Activated CD8-positive, alpha-beta memory T cell treated with anti-CD3 and anti-CD28 coated beads, Interleukin-2, amount 10 ng/mL, durations not matched to agents 7 days and 5 days (primary cell): ENCODE measurements around the gene STAT4. TPM values are rescaled to one million over a fixed set of nuclear protein-coding genes. Genes with fewer than 3 reads are reported as not detected.
A peak's percentile ranks its signal among the peaks of the same experiment; 100 is the strongest.

Source experiments
- ATAC-seq: fragments of 150-1000 bp; cut with Tn5 transposase; one replicate; pipeline ENCODE4 v1.10.0; 2021; ENCODE audit warnings: moderate library complexity
- CTCF ChIA-PET: fragments of 350-600 bp; sonication (Branson Sonifier 250); formaldehyde crosslinking; loops from one replicate; lab custom pipeline; 2021; ENCODE audit warnings: antibody characterized with exemption; lab: Charles Lee
- DNase-seq: peaks from one replicate; pipeline ENCODE4 v3.0.0-alpha.2; 2020
- H3K27ac Mint-ChIP-seq: one replicate; pipeline ENCODE4 v1.8.0; 2021; ENCODE audit warnings: mild to moderate bottlenecking, mixed read lengths
- H3K27me3 Mint-ChIP-seq: one replicate; pipeline ENCODE4 v1.8.0; 2021; ENCODE audit warnings: mixed read lengths
- H3K36me3 Mint-ChIP-seq: one replicate; pipeline ENCODE4 v1.8.0; 2021; ENCODE audit warnings: mild to moderate bottlenecking, mixed read lengths
- H3K4me1 Mint-ChIP-seq: one replicate; pipeline ENCODE4 v1.8.0; 2021; ENCODE audit warnings: mixed read lengths
- H3K4me3 Mint-ChIP-seq: one replicate; pipeline ENCODE4 v1.8.0; 2021; ENCODE audit warnings: mild to moderate bottlenecking, moderate library complexity, mixed read lengths
- H3K9me3 Mint-ChIP-seq: one replicate; pipeline ENCODE4 v1.8.0; 2022; ENCODE audit warnings: low read depth, mixed read lengths
- total RNA-seq, 2 experiments: library from RNA; stranded (reverse); gene quantifications; one replicate each; pipeline ENCODE4 v1.2.3, GENCODE V29; 2021

Gene STAT4
- total RNA-seq, 2 experiments from 2014 or later: 101 to 109 TPM

- Mint-ChIP-seq H3K27me3 (no peaks in the 10 kb centered on the region), H3K4me1 (peaks cover 40% of the 10 kb centered on the region), H3K4me3 (no peak overlapping the region), H3K9me3 (no peaks in the 10 kb centered on the region), H3K36me3 (peaks cover 40% of the 10 kb centered on the region), H3K27ac (no peak overlapping the region)
- ATAC-seq (no peak), DNase-seq (no peak)
- CTCF ChIA-PET: interaction anchor here (1.0 to 2.5 kb wide), 5 partner anchors 10 to 130 kb away, joined by 3 to 12 read pairs (median 4); no protein-coding TSS in a partner anchor
These were observed 138.4 kb downstream of the STAT4 start for GRCh38 chr2:191012346-191012745.

GRCh38 chr2:191010887-191011885 is 139.6 kb downstream of the STAT4 start:
- H3K9me3 Mint-ChIP-seq: peaks cover 2% of the 10 kb centered on the region
- peaks cover 47% of the 10 kb centered on the region for H3K36me3 Mint-ChIP-seq
- ATAC-seq (no peak), DNase-seq (no peak)
- peaks cover 44% of the 10 kb centered on the region for H3K4me1 Mint-ChIP-seq
- H3K4me3 Mint-ChIP-seq: no peak overlapping the region
- H3K27me3 Mint-ChIP-seq: no peaks in the 10 kb centered on the region
- CTCF ChIA-PET: interaction anchor here (0.7 to 2.5 kb wide), 5 partner anchors 9 to 128 kb away, joined by 3 to 12 read pairs (median 4); no protein-coding TSS in a partner anchor
- H3K27ac Mint-ChIP-seq: no peak overlapping the region

- peaks cover 7% of the 10 kb centered on the region for H3K9me3 Mint-ChIP-seq
- DNase-seq: no peak
- peak overlapping the region; percentile 64 for H3K4me3 Mint-ChIP-seq
- CTCF ChIA-PET: no interaction called here
- ATAC-seq: no peak
- H3K36me3 Mint-ChIP-seq: peaks cover 55% of the 10 kb centered on the region
- peaks cover 54% of the 10 kb centered on the region for H3K4me1 Mint-ChIP-seq
- H3K27me3 Mint-ChIP-seq: no peaks in the 10 kb centered on the region
- peak overlapping the region; percentile 59 for H3K27ac Mint-ChIP-seq
These were observed 141.0 kb downstream of the STAT4 start for GRCh38 chr2:191009541-191010374.

- H3K27me3 Mint-ChIP-seq: no peaks in the 10 kb centered on the region
- H3K36me3 Mint-ChIP-seq: peaks cover 69% of the 10 kb centered on the region
- CTCF ChIA-PET: interaction anchor here (1.4 kb wide), 2 partner anchors 11 to 24 kb away, joined by 3 read pairs; no protein-coding TSS in a partner anchor
- no peak for ATAC-seq
- H3K27ac Mint-ChIP-seq: peak overlapping the region; percentile 47
- H3K4me3 Mint-ChIP-seq: peak overlapping the region; percentile 32
- H3K4me1 Mint-ChIP-seq: peaks cover 68% of the 10 kb centered on the region
- DNase-seq: no peak
- peaks cover 10% of the 10 kb centered on the region for H3K9me3 Mint-ChIP-seq
These were observed 142.5 kb downstream of the STAT4 start for GRCh38 chr2:191008286-191008685.

- H3K27ac Mint-ChIP-seq: peak overlapping the region; percentile 16
- peaks cover 10% of the 10 kb centered on the region for H3K9me3 Mint-ChIP-seq
- H3K36me3 Mint-ChIP-seq: peaks cover 80% of the 10 kb centered on the region
- CTCF ChIA-PET: interaction anchor here (1.4 kb wide), 2 partner anchors 10 to 23 kb away, joined by 3 read pairs; no protein-coding TSS in a partner anchor
- ATAC-seq (no peak), DNase-seq (no peak)
- peak overlapping the region; percentile 4 for H3K4me3 Mint-ChIP-seq
- no peaks in the 10 kb centered on the region for H3K27me3 Mint-ChIP-seq
- peaks cover 76% of the 10 kb centered on the region for H3K4me1 Mint-ChIP-seq
These were observed 143.6 kb downstream of the STAT4 start for GRCh38 chr2:191006997-191007783.

GRCh38 chr2:191006297-191006696 is 144.5 kb downstream of the STAT4 start:
- no peak overlapping the region for H3K27ac Mint-ChIP-seq
- peaks cover 79% of the 10 kb centered on the region for H3K4me1 Mint-ChIP-seq
- DNase-seq (no peak), ATAC-seq (no peak)
- H3K27me3 Mint-ChIP-seq: no peaks in the 10 kb centered on the region
- peaks cover 89% of the 10 kb centered on the region for H3K36me3 Mint-ChIP-seq
- H3K9me3 Mint-ChIP-seq: peaks cover 10% of the 10 kb centered on the region
- H3K4me3 Mint-ChIP-seq: no peak overlapping the region
- CTCF ChIA-PET: no interaction called here

GRCh38 chr2:191003405-191004309 is 147.1 kb downstream of the STAT4 start:
- peak; percentile 21 for ATAC-seq
- Mint-ChIP-seq H3K4me1 (peaks cover 84% of the 10 kb centered on the region), H3K27me3 (no peaks in the 10 kb centered on the region), H3K27ac (peak overlapping the region; percentile 57), H3K36me3 (peaks cover 99% of the 10 kb centered on the region), H3K4me3 (no peak overlapping the region), H3K9me3 (peaks cover 10% of the 10 kb centered on the region)
- DNase-seq: no peak
- CTCF ChIA-PET: no interaction called here

- CTCF ChIA-PET: interaction anchor here (1.1 kb wide), 1 partner anchor 10 kb away, joined by 4 read pairs; no protein-coding TSS in a partner anchor
- H3K27me3 Mint-ChIP-seq: no peaks in the 10 kb centered on the region
- H3K36me3 Mint-ChIP-seq: peaks cover 96% of the 10 kb centered on the region
- H3K9me3 Mint-ChIP-seq: peaks cover 8% of the 10 kb centered on the region
- no peak for ATAC-seq
- no peak for DNase-seq
- H3K27ac Mint-ChIP-seq: peak overlapping the region; percentile 8
- peaks cover 82% of the 10 kb centered on the region for H3K4me1 Mint-ChIP-seq
- H3K4me3 Mint-ChIP-seq: no peak overlapping the region
These were observed 149.2 kb downstream of the STAT4 start for GRCh38 chr2:191001624-191002023.

- Mint-ChIP-seq H3K4me1 (peaks cover 78% of the 10 kb centered on the region), H3K36me3 (peaks cover 96% of the 10 kb centered on the region), H3K4me3 (no peak overlapping the region), H3K27ac (peak overlapping the region; percentile 48), H3K9me3 (peaks cover 7% of the 10 kb centered on the region), H3K27me3 (no peaks in the 10 kb centered on the region)
- DNase-seq: no peak
- CTCF ChIA-PET: interaction anchor here (1.1 kb wide), 1 partner anchor 14 kb away, joined by 3 read pairs; no protein-coding TSS in a partner anchor
- ATAC-seq: no peak
These were observed 149.8 kb downstream of the STAT4 start for GRCh38 chr2:191001032-191001431.

GRCh38 chr2:190999949-191000665 is 150.7 kb downstream of the STAT4 start:
- H3K36me3 Mint-ChIP-seq: peaks cover 96% of the 10 kb centered on the region
- H3K27me3 Mint-ChIP-seq: no peaks in the 10 kb centered on the region
- ATAC-seq (no peak), DNase-seq (no peak)
- CTCF ChIA-PET: interaction anchor here (1.1 kb wide), 1 partner anchor 13 kb away, joined by 3 read pairs; no protein-coding TSS in a partner anchor
- H3K27ac Mint-ChIP-seq: peak overlapping the region; percentile 35
- peaks cover 5% of the 10 kb centered on the region for H3K9me3 Mint-ChIP-seq
- H3K4me1 Mint-ChIP-seq: peaks cover 81% of the 10 kb centered on the region
- no peak overlapping the region for H3K4me3 Mint-ChIP-seq

- Mint-ChIP-seq H3K36me3 (peaks cover 93% of the 10 kb centered on the region), H3K27ac (no peak overlapping the region), H3K4me3 (no peak overlapping the region), H3K4me1 (peaks cover 78% of the 10 kb centered on the region), H3K9me3 (no peaks in the 10 kb centered on the region), H3K27me3 (no peaks in the 10 kb centered on the region)
- CTCF ChIA-PET: no interaction called here
- no peak for ATAC-seq
- DNase-seq: no peak
These were observed 151.7 kb downstream of the STAT4 start for GRCh38 chr2:190999058-190999457.
